Measurements from ENCODE around the gene LRRC49.

- TF ChIP-seq POLR2A (IDR thresholded peaks at IDR 0.05; ENCODE audit: low read length) (no peak), RAD21 (conservative IDR thresholded peaks at IDR 0.05 in 1 of 2, IDR thresholded peaks at IDR 0.05 in 1 of 2) (no peak), BHLHE40 (IDR thresholded peaks at IDR 0.05; ENCODE audit: low read depth, low read length) (no peak), HOXA7 (CRISPR knock-in tag; IDR thresholded peaks at IDR 0.05) (no peak), SMC3 (IDR thresholded peaks at IDR 0.05) (no peak), HMGXB4 (CRISPR knock-in tag; IDR thresholded peaks at IDR 0.05; ENCODE audit: borderline replicate concordance) (no peak)
These were observed 165.0 kb downstream of the LRRC49 start for GRCh38 chr15:71057581-71057980.

Measured in A549 (cell line).